IPS-18a (cell line): ENCODE data around the gene ACSF3.
"Not testable (repeated sequence)": the region's sequence is repeated elsewhere in the genome, so short reads cannot be mapped to it uniquely, and the experiment has no call there.

Source experiments
- H3K27ac ChIP-seq: one replicate; pipeline ENCODE4 v1.5.1; 2013; ENCODE audit warnings: low read length
- H3K27me3 ChIP-seq: one replicate; pipeline ENCODE4 v1.6.1; 2013; ENCODE audit warnings: mild to moderate bottlenecking, low read length; ENCODE audit not compliant: control insufficient read depth, insufficient read depth
- H3K36me3 ChIP-seq: one replicate; pipeline ENCODE4 v1.6.1; 2013; ENCODE audit warnings: low read depth, low read length; ENCODE audit not compliant: control insufficient read depth
- H3K4me1 ChIP-seq: one replicate; pipeline ENCODE4 v1.6.1; 2013; ENCODE audit warnings: low read depth, low read length; ENCODE audit not compliant: control insufficient read depth
- H3K4me3 ChIP-seq: one replicate; pipeline ENCODE4 v1.5.1; 2013; ENCODE audit warnings: low read length
- H3K9ac ChIP-seq: one replicate; pipeline ENCODE4 v1.6.1; 2013; ENCODE audit warnings: mild to moderate bottlenecking, low read length, moderate library complexity
- H3K9me3 ChIP-seq: one replicate; pipeline ENCODE4 v1.6.1; 2013; ENCODE audit warnings: low read depth, low read length; ENCODE audit not compliant: control insufficient read depth

ACSF3 gene

GRCh38 chr16:89183975-89184676, 90.5 kb downstream of the ACSF3 start:
- H3K9ac ChIP-seq, result no peak overlapping the region
- H3K36me3 ChIP-seq, result no peaks in the 10 kb centered on the region
- no peaks in the 10 kb centered on the region for H3K9me3 ChIP-seq
- H3K4me1 ChIP-seq, result no peaks in the 10 kb centered on the region
- H3K27me3 ChIP-seq, result no peaks in the 10 kb centered on the region
- H3K27ac ChIP-seq, result no peak overlapping the region
- H3K4me3 ChIP-seq, result no peak overlapping the region

DNA sequence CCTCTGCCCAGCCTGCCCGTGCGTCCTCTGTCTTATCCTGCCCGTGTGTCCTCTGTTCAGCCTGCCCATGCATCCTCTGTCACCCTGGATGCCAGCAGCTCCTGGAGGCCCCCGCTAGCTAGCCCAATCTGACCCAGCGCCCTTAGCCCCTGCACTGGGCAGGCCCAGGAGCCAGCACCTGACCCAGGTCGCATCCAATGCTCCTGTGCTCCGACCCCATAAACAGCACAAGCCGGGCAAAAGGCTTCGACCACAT, 91.0 kb downstream of the ACSF3 start:
- Histone ChIP-seq H3K27me3 (no peaks in the 10 kb centered on the region), H3K4me1 (no peaks in the 10 kb centered on the region), H3K9ac (no peak overlapping the region), H3K9me3 (no peaks in the 10 kb centered on the region), H3K27ac (no peak overlapping the region), H3K4me3 (no peak overlapping the region), H3K36me3 (no peaks in the 10 kb centered on the region)

DNA sequence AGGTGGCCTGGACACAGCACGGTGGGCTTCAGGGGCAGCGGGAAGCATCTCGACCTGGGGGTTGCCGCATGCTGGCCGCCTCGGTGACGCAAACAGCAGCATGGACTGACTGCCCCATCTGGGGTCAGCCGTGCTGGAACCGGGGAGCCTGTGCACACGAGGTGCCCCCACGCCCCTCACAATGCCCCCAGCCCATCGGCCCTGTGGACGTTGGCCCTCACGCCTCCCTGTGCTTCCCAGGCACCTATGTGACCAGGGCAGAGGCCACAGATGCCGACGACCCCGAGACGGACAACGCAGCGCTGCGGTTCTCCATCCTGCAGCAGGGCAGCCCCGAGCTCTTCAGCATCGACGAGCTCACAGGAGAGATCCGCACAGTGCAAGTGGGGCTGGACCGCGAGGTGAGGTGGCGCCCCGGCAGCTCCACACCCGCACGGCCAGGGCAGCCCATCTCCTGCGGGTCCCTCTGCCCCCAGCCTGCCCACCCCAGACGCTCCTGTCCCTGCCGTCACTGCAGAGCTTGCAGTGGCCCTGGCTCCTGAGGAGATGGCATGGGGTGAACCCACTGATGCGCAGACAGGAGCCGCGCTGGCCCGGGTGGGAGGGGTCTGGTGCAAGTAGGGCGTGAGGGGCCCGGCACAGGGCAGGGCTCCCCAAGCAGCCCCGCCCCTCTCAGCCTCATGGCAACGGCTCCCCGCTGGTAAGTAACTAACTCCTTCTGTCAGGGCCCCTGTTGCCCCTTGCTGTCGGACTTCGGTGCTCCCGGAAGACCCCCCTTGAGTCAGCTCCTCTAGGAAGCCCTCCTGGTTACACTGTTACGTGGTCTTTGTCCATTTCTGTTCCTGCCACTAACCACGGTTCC, 91.5 kb downstream of the ACSF3 start:
- Histone ChIP-seq H3K4me3 (no peak overlapping the region), H3K27me3 (no peaks in the 10 kb centered on the region), H3K9ac (no peak overlapping the region)

GRCh38 chr16:89185887-89186592, 92.4 kb downstream of the ACSF3 start:
- H3K4me3 ChIP-seq, H3K27me3 ChIP-seq, H3K9me3 ChIP-seq, H3K27ac ChIP-seq, H3K36me3 ChIP-seq, H3K4me1 ChIP-seq, H3K9ac ChIP-seq: not testable (repeated sequence)

More for the DNA sequence above, 91.5 kb downstream of the ACSF3 start:
- Histone ChIP-seq H3K27ac (no peak overlapping the region), H3K9me3 (no peaks in the 10 kb centered on the region), H3K4me1 (no peaks in the 10 kb centered on the region), H3K36me3 (no peaks in the 10 kb centered on the region)

- H3K9me3 ChIP-seq, H3K27me3 ChIP-seq, H3K9ac ChIP-seq, H3K4me3 ChIP-seq, H3K36me3 ChIP-seq, H3K27ac ChIP-seq, H3K4me1 ChIP-seq: not testable (repeated sequence)
These were observed 93.0 kb downstream of the ACSF3 start for GRCh38 chr16:89186593-89187031.

DNA sequence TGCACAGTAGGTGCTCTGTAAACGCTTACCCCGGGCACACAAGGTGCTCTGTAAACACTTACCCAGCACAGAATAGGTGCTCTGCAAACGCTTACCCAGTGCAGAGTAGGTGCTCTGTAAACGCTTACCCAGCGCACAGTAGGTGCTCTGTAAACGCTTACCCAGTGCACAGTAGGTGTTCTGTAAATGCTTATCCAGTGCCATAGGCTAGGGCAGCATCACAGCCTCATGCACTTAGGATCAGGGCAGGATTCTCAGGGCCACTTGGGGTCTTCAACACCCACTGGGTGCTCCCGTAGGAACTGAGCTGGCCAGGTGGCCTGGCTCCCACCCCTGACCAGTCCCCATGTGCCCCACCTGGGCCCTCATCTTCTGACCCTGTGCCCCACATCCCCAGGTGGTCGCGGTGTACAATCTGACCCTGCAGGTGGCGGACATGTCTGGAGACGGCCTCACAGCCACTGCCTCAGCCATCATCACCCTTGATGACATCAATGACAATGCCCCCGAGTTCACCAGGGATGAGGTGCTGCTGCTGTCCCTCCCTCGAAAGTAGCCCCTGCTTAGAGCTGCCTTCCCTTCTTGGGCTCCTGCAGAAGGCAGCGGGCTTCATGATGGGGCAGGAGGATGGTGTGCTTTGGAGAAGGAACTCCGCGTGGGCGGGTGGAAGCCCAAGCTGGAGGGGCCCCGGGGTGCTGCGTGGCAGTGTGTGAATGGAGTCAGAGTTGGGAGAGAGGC, 93.5 kb downstream of the ACSF3 start:
- Histone ChIP-seq H3K9ac (no peak overlapping the region), H3K36me3 (no peaks in the 10 kb centered on the region), H3K27me3 (peaks cover 12% of the 10 kb centered on the region), H3K4me1 (no peaks in the 10 kb centered on the region), H3K27ac (no peak overlapping the region), H3K4me3 (no peak overlapping the region), H3K9me3 (no peaks in the 10 kb centered on the region)

GRCh38 chr16:89187770-89188392, 94.2 kb downstream of the ACSF3 start:
- Histone ChIP-seq H3K36me3 (no peaks in the 10 kb centered on the region), H3K27ac (no peak overlapping the region), H3K27me3 (peaks cover 13% of the 10 kb centered on the region), H3K9me3 (no peaks in the 10 kb centered on the region), H3K4me1 (no peaks in the 10 kb centered on the region), H3K9ac (no peak overlapping the region), H3K4me3 (no peak overlapping the region)

GRCh38 chr16:89188471-89189357, 95.1 kb downstream of the ACSF3 start:
- not testable (repeated sequence) for H3K36me3 ChIP-seq, H3K27ac ChIP-seq, H3K4me1 ChIP-seq, H3K4me3 ChIP-seq, H3K9me3 ChIP-seq, H3K9ac ChIP-seq
- peaks cover 13% of the 10 kb centered on the region for H3K27me3 ChIP-seq

DNA sequence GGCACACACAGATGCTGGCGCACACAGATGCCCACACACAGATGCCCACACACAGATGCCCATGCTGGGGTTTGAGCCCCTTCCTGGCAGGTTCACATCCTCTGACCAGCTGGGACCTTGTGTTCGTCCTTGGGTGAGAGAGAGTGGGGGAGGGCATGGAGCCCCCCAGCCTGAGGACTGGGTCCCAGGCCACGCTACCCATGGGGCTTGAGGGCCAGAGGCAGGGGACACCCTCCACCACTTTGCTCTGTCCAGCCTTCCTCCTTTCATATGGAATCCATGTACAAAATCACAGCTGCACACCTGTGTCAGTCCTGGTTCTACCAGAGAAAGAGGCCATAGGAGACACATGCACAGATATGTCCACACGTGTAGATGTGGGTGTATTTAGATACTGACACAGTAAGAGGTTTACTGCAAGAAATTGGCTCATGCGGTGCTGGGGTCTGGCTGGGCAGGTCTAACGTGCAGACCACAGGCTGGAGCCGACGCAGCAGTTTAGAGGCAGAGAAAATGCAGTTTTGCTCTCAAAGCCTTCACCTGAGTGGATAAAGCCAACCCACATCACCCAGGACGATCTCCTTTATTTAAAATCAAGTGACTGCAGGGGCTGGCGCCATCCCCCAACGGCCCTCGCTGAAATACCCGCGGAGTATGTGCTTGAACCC, 95.8 kb downstream of the ACSF3 start:
- H3K27ac ChIP-seq, result no peak overlapping the region
- H3K4me3 ChIP-seq, result no peak overlapping the region
- no peaks in the 10 kb centered on the region for H3K9me3 ChIP-seq
- H3K9ac ChIP-seq, result no peak overlapping the region
- H3K27me3 ChIP-seq, result peaks cover 16% of the 10 kb centered on the region
- H3K36me3 ChIP-seq, result no peaks in the 10 kb centered on the region
- H3K4me1 ChIP-seq, result no peaks in the 10 kb centered on the region
